ENCODE measurements around the gene RAB35.

The RAB35 gene

DNA sequence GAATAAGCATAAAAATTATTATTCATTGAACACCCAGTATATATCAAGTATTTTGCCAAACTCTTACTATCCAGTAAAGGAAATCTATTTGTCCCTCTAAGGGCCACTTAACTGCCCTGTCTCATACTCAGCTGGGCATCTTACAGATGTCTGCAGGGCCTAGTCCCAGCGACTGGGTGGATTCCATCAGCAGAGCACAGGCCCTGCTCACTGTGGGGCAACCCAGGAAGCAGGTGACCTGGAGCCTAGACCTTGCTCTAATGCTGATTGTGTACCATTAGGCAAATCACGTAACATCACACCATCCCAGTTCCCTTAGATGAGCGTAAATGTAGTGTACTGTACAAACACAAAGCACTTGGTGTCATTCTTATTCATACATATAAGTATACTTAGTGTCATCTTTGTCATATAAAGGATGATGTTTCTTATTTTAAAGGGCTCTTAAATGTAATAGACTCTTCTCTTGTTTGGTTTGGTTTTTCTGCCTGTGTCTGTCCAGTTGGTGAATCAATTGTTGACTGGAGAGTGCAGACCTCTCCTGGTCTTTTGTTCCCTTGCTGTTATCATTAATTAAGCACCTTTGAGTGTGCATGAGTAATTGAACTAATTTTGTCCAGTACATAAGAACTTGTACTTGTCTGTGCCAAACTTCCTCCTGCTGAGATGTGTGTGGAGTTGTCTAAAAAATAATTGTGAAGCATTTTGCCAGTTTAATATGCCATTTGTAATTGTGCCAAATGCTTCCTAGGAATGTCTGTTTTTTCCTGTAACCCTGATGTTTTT is 49.3 kb downstream of the RAB35 start:
- Histone ChIP-seq H3K4me3 (replicated peaks; ENCODE audit: low read depth, low read length) (no peak overlapping the region), H3K36me3 (ENCODE audit: control insufficient read depth, insufficient read depth, low read length) (no peaks in the 10 kb centered on the region), H3K27me3 (replicated peaks; ENCODE audit: control insufficient read depth, insufficient read depth, low read length) (no peaks in the 10 kb centered on the region)
- DNase-seq (ENCODE audit: extremely low read depth, insufficient read length): no peak
- TF ChIP-seq, protein P1, sequence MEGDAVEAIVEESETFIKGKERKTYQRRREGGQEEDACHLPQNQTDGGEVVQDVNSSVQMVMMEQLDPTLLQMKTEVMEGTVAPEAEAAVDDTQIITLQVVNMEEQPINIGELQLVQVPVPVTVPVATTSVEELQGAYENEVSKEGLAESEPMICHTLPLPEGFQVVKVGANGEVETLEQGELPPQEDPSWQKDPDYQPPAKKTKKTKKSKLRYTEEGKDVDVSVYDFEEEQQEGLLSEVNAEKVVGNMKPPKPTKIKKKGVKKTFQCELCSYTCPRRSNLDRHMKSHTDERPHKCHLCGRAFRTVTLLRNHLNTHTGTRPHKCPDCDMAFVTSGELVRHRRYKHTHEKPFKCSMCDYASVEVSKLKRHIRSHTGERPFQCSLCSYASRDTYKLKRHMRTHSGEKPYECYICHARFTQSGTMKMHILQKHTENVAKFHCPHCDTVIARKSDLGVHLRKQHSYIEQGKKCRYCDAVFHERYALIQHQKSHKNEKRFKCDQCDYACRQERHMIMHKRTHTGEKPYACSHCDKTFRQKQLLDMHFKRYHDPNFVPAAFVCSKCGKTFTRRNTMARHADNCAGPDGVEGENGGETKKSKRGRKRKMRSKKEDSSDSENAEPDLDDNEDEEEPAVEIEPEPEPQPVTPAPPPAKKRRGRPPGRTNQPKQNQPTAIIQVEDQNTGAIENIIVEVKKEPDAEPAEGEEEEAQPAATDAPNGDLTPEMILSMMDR (IDR thresholded peaks at IDR 0.05; ENCODE audit: insufficient read depth, low read length, poor library complexity, severe bottlenecking): no peak

DNA sequence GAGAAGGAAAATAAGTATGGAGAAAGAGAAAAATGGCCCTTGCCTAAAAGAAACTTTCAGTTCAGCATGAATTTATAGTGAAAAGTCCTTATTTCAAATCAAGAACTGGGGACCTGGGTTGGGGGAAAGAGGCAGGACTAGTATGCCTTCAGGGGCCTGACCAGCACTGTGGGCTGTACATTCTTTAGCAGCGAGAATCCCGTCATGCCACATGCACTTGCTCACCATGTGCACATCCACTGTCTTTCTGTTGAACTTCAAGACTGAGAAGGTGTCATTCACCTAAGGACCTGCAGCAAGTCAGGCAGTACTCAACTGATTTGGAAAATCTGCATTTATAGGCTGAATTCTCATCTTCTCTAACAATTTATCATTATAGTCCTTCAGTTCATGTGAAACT is 50.2 kb downstream of the RAB35 start:
- no peaks in the 10 kb centered on the region for H3K36me3 ChIP-seq (ENCODE audit: control insufficient read depth, insufficient read depth, low read length)
- DNase-seq (ENCODE audit: extremely low read depth, insufficient read length): no peak
- no peaks in the 10 kb centered on the region for H3K27me3 ChIP-seq (replicated peaks; ENCODE audit: control insufficient read depth, insufficient read depth, low read length)
- TF ChIP-seq, protein P1 (IDR thresholded peaks at IDR 0.05; ENCODE audit: insufficient read depth, low read length, poor library complexity, severe bottlenecking): no peak
- H3K4me3 ChIP-seq (replicated peaks; ENCODE audit: low read depth, low read length): no peak overlapping the region

DNA sequence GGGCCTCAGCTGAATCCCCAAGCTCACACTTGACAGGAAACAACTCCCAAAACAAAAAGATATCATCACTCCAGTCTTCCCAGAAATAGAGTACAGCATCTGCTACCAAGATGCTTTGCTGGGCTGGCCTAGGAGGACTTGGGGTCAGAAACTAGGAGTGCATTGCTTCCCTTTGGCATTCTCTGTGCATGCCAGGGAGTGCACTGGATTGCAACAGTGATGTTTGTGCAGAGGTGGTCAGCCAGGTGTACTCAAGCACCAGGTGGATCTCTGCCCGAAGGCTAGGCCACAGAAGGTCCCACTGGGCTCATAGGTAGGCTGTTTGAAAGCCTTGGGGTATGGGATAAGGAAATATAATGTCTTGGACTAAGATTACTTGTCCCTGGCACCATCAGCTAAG is 51.1 kb downstream of the RAB35 start:
- DNase-seq (ENCODE audit: extremely low read depth, insufficient read length): no peak
- TF ChIP-seq, protein P1 (IDR thresholded peaks at IDR 0.05; ENCODE audit: insufficient read depth, low read length, poor library complexity, severe bottlenecking): no peak
- no peaks in the 10 kb centered on the region for H3K27me3 ChIP-seq (replicated peaks; ENCODE audit: control insufficient read depth, insufficient read depth, low read length)

DNA sequence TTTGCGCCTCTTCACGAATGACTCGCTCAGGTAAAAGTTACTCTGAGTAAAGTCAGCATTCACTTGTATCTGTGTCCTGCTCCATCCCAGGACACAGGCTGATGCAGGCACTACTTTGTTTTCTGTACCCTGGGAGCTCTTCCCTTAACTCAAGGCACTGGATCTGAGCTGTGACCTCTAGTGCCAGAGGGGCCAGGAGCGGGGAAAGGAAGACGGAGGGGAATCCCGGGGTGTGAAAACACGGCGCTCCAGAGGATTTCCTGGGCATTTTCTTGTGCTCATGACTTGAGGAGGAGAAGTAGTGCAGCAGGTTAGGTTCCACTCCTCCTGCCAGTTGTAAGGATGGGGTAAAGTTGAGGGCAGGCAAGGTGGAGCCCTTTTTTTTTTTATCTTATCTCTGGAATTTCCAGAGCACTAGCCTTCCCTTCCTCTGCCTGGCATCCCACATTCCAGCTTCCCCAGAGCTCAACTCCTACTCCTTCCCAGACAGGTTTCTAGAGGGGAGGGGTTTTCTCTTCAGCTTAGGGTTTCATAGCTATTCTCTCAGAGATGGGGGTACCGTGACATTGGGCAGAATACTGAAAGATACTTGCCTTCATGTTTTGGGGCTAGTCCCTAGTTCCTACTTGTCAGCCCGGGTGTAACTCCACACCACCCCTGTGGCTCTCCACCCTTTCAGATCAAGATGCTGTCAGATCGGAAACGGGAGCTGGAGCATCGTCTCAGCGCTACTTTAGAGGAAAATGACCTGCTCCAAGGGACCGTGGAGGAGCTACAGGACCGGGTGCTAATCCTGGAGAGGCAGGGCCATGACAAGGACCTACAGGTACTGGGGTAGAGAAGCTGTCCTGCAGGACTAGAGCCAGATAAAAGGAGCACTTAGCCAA is 52.3 kb downstream of the RAB35 start:
- DNase-seq (ENCODE audit: extremely low read depth, insufficient read length): no peak
- no peak overlapping the region for H3K4me3 ChIP-seq (replicated peaks; ENCODE audit: low read depth, low read length)
- TF ChIP-seq, protein P1 (IDR thresholded peaks at IDR 0.05; ENCODE audit: insufficient read depth, low read length, poor library complexity, severe bottlenecking): no peak

More for the DNA sequence above, 51.1 kb downstream of the RAB35 start:
- H3K36me3 ChIP-seq (ENCODE audit: control insufficient read depth, insufficient read depth, low read length): no peaks in the 10 kb centered on the region
- no peak overlapping the region for H3K4me3 ChIP-seq (replicated peaks; ENCODE audit: low read depth, low read length)

DNA sequence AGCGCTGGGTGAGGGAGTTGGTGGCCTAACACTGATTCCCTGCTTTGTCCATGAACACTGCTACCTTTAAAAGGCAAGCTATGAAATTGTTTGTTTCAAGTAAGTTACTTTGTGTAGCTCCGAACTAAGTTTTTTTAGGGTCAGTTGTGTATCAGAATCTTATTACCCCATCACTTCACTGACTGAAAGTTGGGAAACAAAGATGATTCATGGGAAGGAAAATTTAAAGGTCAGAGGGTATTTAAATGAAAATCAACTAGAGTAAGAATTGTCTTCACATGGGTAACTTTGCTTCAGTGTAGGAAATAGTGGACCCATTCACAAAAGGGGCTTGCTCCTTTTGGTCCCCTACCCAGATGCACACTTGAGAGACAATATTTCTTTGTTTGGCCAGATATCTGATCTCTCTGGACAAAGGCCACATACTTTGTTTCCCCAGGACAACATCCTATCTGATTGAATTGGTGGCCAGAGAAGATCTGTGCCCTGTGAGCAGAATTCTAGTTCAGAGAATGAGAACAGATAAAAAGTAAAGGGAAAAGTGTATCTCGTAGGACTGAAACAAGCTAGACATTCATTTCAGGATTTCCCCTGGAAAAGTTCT is 53.5 kb downstream of the RAB35 start:
- TF ChIP-seq, protein P1 (IDR thresholded peaks at IDR 0.05; ENCODE audit: insufficient read depth, low read length, poor library complexity, severe bottlenecking): no peak
- H3K4me3 ChIP-seq (replicated peaks; ENCODE audit: low read depth, low read length): no peak overlapping the region
- DNase-seq (ENCODE audit: extremely low read depth, insufficient read length): no peak
- no peaks in the 10 kb centered on the region for H3K27me3 ChIP-seq (replicated peaks; ENCODE audit: control insufficient read depth, insufficient read depth, low read length)
- H3K36me3 ChIP-seq (ENCODE audit: control insufficient read depth, insufficient read depth, low read length): no peaks in the 10 kb centered on the region

More for the DNA sequence above, 52.3 kb downstream of the RAB35 start:
- Histone ChIP-seq H3K27me3 (replicated peaks; ENCODE audit: control insufficient read depth, insufficient read depth, low read length) (no peaks in the 10 kb centered on the region), H3K36me3 (ENCODE audit: control insufficient read depth, insufficient read depth, low read length) (no peaks in the 10 kb centered on the region)
